PC-3 (cell line): ENCODE measurements around the gene POLR3GL. TPM values are rescaled to one million over a fixed set of nuclear protein-coding genes. Genes with fewer than 3 reads are reported as not detected.

Experiments used
- ATAC-seq: fragments of 200-7000 bp; cut with Tn5 transposase; 2 replicates; pipeline ENCODE4 v1.9.1; 2020; ENCODE audit warnings: mild to moderate bottlenecking, moderate library complexity
- BruUV-seq: library from RNA; stranded (reverse); fragments of 400-500 nt; replicated peaks from 2 replicates; lab custom pipeline; 2021; lab: Mats Ljungman, UMichigan
- CTCF ChIA-PET: fragments of 300-600 bp; sonication (Branson Sonifier 250); formaldehyde crosslinking; loops from one replicate; lab custom pipeline; 2022; ENCODE audit warnings: antibody characterized with exemption; lab: Charles Lee
- POLR2A ChIA-PET: fragments of 300-600 bp; sonication (Branson Sonifier 250); formaldehyde crosslinking; loops from one replicate; lab custom pipeline; 2022; ENCODE audit warnings: antibody characterized with exemption; ENCODE audit not compliant: unreplicated experiment; lab: Charles Lee
- DNase-seq: peaks from one replicate; pipeline ENCODE4 v3.0.0-alpha.2; 2015
- H2AFZ ChIP-seq: fragments of 300-600 bp; sonication (generic); 2 replicates; pipeline ENCODE4 v1.6.0; 2016; ENCODE audit warnings: antibody characterized with exemption, low read length
- H3F3A ChIP-seq: fragments of 300-600 bp; sonication (generic); one replicate; pipeline ENCODE4 v1.6.0; 2017; ENCODE audit warnings: antibody characterized with exemption, low read length, control low read depth, mild to moderate bottlenecking; ENCODE audit not compliant: unreplicated experiment
- H3K27ac ChIP-seq: fragments of 300-600 bp; sonication (generic); 2 replicates; pipeline ENCODE4 v1.5.1; 2016; ENCODE audit warnings: mild to moderate bottlenecking, low read length
- H3K27me3 ChIP-seq: fragments of 300-600 bp; sonication (generic); 2 replicates; pipeline ENCODE4 v1.6.1; 2016; ENCODE audit warnings: low read length, mixed read lengths
- H3K36me3 ChIP-seq: fragments of 300-600 bp; sonication (generic); 2 replicates; pipeline ENCODE4 v1.6.1; 2016; ENCODE audit warnings: low read depth, mixed run types, low read length, mixed read lengths
- H3K4me1 ChIP-seq: fragments of 300-600 bp; sonication (generic); 2 replicates; pipeline ENCODE4 v1.5.1; 2016; ENCODE audit warnings: low read length; ENCODE audit not compliant: insufficient read depth
- H3K4me2 ChIP-seq: fragments of 300-600 bp; sonication (generic); 2 replicates; pipeline ENCODE4 v1.6.0; 2016; ENCODE audit warnings: low read length
- H3K4me3 ChIP-seq: fragments of 300-600 bp; sonication (generic); 2 replicates; pipeline ENCODE4 v1.5.1; 2016; ENCODE audit warnings: mild to moderate bottlenecking, low read length, mixed read lengths
- H3K79me2 ChIP-seq: fragments of 300-600 bp; sonication (generic); 2 replicates; pipeline ENCODE4 v1.6.1; 2017; ENCODE audit warnings: low read length, mixed read lengths
- H3K9ac ChIP-seq: fragments of 300-600 bp; sonication (generic); 2 replicates; pipeline ENCODE4 v1.6.0; 2016; ENCODE audit warnings: mild to moderate bottlenecking, low read length
- H3K9me2 ChIP-seq: fragments of 300-600 bp; sonication (generic); replicated peaks from 2 replicates; pipeline ENCODE4 v1.6.1; 2016; ENCODE audit warnings: mixed run types, low read length, mixed read lengths
- H3K9me3 ChIP-seq: fragments of 300-600 bp; sonication (generic); 2 replicates; pipeline ENCODE4 v1.6.1; 2016; ENCODE audit warnings: low read length, mixed read lengths
- H4K20me1 ChIP-seq: fragments of 300-600 bp; sonication (generic); 2 replicates; pipeline ENCODE4 v1.6.1; 2016; ENCODE audit warnings: low read length, mixed read lengths
- EZH2 ChIP-seq: fragments of 300-600 bp; sonication (generic); IDR thresholded peaks from one replicate; pipeline ENCODE4 v1.6.1; 2017; ENCODE audit warnings: antibody characterized with exemption, mild to moderate bottlenecking, low read length; ENCODE audit not compliant: unreplicated experiment
- EZH2phosphoT487 ChIP-seq: fragments of 300-600 bp; sonication (generic); IDR thresholded peaks from 2 replicates; pipeline ENCODE4 v1.6.1; 2018; ENCODE audit warnings: mild to moderate bottlenecking, antibody characterized with exemption, low read length, borderline replicate concordance
- intact Hi-C: fragments of 100-400 bp; cut with micrococcal nuclease; formaldehyde crosslinking; loops from 2 replicates; pipeline ENCODE4 v1.9.0; 2023
- total RNA-seq: library from RNA; depleted of rRNA; stranded (reverse); fragments of >200 nt; gene quantifications from 2 replicates; pipeline ENCODE4 v1.2.3, GENCODE V29; 2014
- TF ChIP-seq, protein P1 (sequence below): fragments of 300-600 bp; sonication (generic); conservative IDR thresholded peaks from 2 replicates; pipeline ENCODE4 v1.5.1; 2017; ENCODE audit warnings: antibody characterized with exemption, low read depth, mild to moderate bottlenecking, low read length

The POLR3GL gene
- total RNA-seq, 1 experiment from 2014 or later, result 8.4 TPM

DNA sequence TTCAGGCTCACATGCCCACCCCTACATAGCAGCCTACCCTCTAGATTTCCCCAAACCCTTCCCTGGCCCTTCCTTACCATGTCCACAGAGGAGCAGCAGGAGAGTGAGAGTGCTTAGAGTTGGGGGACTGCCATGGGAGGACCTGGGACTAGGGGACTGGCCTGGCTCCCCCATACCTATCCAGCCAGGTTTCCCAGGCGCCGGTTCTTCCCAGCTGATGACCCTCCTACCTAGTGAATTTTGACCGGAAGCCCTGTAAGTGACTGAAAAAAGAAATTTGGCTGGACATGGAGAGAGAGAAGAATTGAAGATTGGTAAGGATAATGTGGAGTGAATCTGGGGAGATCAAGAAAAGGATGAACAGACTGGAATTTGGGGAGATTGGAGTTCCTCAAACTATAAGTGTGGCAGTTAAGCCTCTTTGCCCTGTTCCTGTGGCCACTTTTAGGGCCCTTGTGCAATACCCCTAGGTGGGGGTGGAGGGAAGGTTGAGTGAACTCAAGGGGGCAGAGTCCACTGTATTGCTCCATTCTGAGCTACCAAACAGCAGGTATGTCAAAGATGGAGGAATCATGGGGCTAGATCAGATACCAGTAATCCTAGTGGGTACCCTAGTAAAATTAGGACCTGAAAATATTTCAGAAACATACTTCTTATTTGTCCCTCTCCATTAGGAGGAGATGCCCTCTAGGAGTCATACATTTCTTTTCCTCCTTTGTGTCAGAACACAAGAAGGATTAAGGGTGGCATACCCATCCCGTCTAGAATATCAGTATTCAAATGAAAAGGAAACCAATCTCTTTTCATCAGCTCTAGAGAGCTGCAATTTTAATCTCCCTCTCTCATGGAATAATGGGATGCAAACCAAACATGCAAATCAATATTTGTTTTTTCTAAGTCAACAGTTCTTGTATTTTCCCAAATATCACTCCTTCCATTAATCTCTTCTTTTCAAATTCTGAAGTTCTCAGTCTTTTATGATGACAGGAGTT is 55.9 kb downstream of the POLR3GL start:
- ATAC-seq (no peak), DNase-seq (no peak)
- Histone ChIP-seq H3K4me3 (no peak overlapping the region), H3K9me3 (no peaks in the 10 kb centered on the region), H3K27ac (no peak overlapping the region), H2AFZ (no peak overlapping the region), H3K27me3 (0 out of 2 replicates have a peak, but pooled peaks cover 6% of the 10 kb centered on the region), H3K9me2 (no peaks in the 10 kb centered on the region), H3K9ac (no peak overlapping the region), H3K4me1 (no peaks in the 10 kb centered on the region), H3F3A (no peaks in the 10 kb centered on the region), H4K20me1 (no peaks in the 10 kb centered on the region), H3K36me3 (no peaks in the 10 kb centered on the region), H3K4me2 (no peak overlapping the region), H3K79me2 (no peaks in the 10 kb centered on the region)
- no TSS peak for BruUV-seq
- intact Hi-C loops, result no loop called here
- CTCF ChIA-PET, result interaction anchor here (0.6 to 1.5 kb wide), 3 partner anchors 10 to 12 kb away, joined by 4 to 10 read pairs (median 7); no protein-coding TSS in a partner anchor
- POLR2A ChIA-PET, result no interaction called here
- TF ChIP-seq, protein P1, sequence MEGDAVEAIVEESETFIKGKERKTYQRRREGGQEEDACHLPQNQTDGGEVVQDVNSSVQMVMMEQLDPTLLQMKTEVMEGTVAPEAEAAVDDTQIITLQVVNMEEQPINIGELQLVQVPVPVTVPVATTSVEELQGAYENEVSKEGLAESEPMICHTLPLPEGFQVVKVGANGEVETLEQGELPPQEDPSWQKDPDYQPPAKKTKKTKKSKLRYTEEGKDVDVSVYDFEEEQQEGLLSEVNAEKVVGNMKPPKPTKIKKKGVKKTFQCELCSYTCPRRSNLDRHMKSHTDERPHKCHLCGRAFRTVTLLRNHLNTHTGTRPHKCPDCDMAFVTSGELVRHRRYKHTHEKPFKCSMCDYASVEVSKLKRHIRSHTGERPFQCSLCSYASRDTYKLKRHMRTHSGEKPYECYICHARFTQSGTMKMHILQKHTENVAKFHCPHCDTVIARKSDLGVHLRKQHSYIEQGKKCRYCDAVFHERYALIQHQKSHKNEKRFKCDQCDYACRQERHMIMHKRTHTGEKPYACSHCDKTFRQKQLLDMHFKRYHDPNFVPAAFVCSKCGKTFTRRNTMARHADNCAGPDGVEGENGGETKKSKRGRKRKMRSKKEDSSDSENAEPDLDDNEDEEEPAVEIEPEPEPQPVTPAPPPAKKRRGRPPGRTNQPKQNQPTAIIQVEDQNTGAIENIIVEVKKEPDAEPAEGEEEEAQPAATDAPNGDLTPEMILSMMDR, result no peak
- TF ChIP-seq EZH2, result no peak
- no peak for TF ChIP-seq EZH2phosphoT487

DNA sequence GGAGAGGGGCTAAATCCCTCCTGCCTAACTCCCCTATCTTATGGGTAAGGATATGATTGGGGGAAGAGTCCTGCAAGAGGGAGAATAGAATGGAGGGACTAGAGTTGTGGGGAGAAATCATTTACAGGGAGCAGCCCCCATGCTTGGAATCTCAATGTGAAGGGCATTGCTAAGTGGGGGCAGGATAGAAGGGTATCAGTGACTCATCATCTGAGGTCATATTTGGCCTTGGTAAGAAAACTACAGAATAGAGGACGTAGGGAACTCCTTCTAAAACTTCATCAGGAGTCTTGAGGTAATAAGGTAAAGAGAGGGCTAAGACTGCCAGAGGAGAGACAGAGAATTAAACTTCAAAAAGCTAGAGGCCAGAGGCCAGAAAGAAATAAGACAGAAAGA is 56.6 kb downstream of the POLR3GL start:
- H3K9me2 ChIP-seq, result no peaks in the 10 kb centered on the region
- ChIA-PET CTCF (interaction anchor here (0.6 to 1.5 kb wide), 2 partner anchors 11 kb away, joined by 4 to 7 read pairs; no protein-coding TSS in a partner anchor), POLR2A (no interaction called here)
- 0 out of 2 replicates have a peak, but pooled peaks cover 6% of the 10 kb centered on the region for H3K27me3 ChIP-seq
- DNase-seq (no peak), ATAC-seq (no peak)
- no peaks in the 10 kb centered on the region for H4K20me1 ChIP-seq
- no peaks in the 10 kb centered on the region for H3K36me3 ChIP-seq
- H3K4me3 ChIP-seq, result no peak overlapping the region
- H3K4me1 ChIP-seq, result no peaks in the 10 kb centered on the region
- H3K4me2 ChIP-seq, result no peak overlapping the region
- no TSS peak for BruUV-seq
- TF ChIP-seq, protein P1, result no peak
- no peak for TF ChIP-seq EZH2
- no peak for TF ChIP-seq EZH2phosphoT487
- H3K79me2 ChIP-seq, result no peaks in the 10 kb centered on the region
- intact Hi-C loops, result no loop called here
- H2AFZ ChIP-seq, result no peak overlapping the region
- H3F3A ChIP-seq, result no peaks in the 10 kb centered on the region
- H3K9me3 ChIP-seq, result no peaks in the 10 kb centered on the region
- no peak overlapping the region for H3K9ac ChIP-seq
- H3K27ac ChIP-seq, result no peak overlapping the region
